ENCODE measurements around the gene CDADC1. TPM values are rescaled to one million over a fixed set of nuclear protein-coding genes. Genes with fewer than 3 reads are reported as not detected.

Gene CDADC1
- total RNA-seq, 6 experiments from 2014 or later, result 2.2 to 10.1 (median 5.4) TPM

DNA sequence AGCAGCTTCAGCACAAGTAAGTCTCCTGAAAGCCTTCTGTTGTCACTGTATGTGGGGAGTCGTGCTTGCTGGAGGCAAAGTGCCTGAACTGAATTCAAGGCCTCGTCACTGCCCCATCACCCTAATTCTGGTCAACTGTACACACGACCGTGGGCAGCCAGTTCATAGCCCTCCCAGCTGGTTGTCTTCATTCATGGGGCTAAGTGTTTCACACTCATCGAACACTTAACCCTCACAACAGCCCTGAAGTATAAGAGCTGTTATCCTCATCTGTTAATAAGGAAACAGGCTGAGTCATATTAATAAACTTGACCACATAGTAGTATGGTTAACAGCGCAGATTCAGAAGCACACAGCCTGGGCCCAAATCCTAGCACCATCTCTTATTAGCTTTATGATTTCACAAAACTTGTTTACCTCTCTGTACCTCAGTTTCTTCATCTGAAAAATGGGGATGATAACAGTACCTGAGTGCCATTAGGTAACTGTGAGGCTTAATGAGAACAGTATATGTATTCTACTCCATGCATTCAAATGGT lies 66.7 kb downstream of the CDADC1 start:
- no peaks in the 10 kb centered on the region for H3K36me3 ChIP-seq
- no peak overlapping the region for H3K4me3 ChIP-seq
- H3K27me3 ChIP-seq, result no peaks in the 10 kb centered on the region
- no peaks in the 10 kb centered on the region for H3K4me1 ChIP-seq
- no peak for ATAC-seq
- H3K27ac ChIP-seq, result peak overlapping the region in 1 of 3 donors; percentile 31
- no peak for DNase-seq
- no peaks in the 10 kb centered on the region for H3K9me3 ChIP-seq
- intact Hi-C loops (cut with DNase I), result no loop called here
- no peak for TF ChIP-seq POLR2A (IDR thresholded peaks at IDR 0.05)
- TF ChIP-seq, protein P1, sequence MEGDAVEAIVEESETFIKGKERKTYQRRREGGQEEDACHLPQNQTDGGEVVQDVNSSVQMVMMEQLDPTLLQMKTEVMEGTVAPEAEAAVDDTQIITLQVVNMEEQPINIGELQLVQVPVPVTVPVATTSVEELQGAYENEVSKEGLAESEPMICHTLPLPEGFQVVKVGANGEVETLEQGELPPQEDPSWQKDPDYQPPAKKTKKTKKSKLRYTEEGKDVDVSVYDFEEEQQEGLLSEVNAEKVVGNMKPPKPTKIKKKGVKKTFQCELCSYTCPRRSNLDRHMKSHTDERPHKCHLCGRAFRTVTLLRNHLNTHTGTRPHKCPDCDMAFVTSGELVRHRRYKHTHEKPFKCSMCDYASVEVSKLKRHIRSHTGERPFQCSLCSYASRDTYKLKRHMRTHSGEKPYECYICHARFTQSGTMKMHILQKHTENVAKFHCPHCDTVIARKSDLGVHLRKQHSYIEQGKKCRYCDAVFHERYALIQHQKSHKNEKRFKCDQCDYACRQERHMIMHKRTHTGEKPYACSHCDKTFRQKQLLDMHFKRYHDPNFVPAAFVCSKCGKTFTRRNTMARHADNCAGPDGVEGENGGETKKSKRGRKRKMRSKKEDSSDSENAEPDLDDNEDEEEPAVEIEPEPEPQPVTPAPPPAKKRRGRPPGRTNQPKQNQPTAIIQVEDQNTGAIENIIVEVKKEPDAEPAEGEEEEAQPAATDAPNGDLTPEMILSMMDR (IDR thresholded peaks at IDR 0.05), result no peak
- WGBS (ENCODE audit: insufficient coverage, low coverage, low lambda C conversion rate, missing lambda C conversion rate), result 76% methylated on average over 3 of the region's 6 CpGs

DNA sequence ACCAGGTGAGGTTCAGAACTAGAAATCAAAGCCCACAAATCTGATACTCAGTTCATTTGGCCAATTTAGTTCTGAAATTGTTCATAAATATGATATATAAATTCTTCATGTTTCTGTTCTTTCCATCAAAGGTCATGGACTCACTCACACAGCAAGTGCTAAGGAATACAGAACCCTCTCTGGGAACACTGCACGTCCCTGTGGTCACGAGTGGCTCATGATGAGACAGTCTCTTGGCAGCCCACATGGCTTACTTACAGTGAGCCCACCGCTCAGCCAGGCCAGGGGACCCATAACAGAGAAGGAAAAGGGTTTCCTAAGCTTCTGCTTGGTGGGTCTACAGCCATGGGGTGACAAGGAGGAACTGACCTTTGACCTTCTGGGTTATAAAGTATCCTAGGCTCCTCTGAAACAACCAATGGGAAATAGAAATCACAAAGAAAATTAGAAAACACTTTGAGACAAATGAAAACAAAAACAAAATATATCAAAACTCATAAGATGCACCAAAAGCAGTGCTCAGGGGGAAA lies 67.4 kb downstream of the CDADC1 start:
- Histone ChIP-seq H3K27ac (no peak overlapping the region), H3K4me1 (no peaks in the 10 kb centered on the region), H3K36me3 (no peaks in the 10 kb centered on the region), H3K4me3 (no peak overlapping the region), H3K9me3 (no peaks in the 10 kb centered on the region), H3K27me3 (no peaks in the 10 kb centered on the region)
- WGBS (ENCODE audit: insufficient coverage, low coverage, low lambda C conversion rate, missing lambda C conversion rate), result 83% methylated on average over 3 of the region's 3 CpGs
- no peak for TF ChIP-seq POLR2A (IDR thresholded peaks at IDR 0.05)
- TF ChIP-seq, protein P1 (IDR thresholded peaks at IDR 0.05), result no peak
- DNase-seq (no peak), ATAC-seq (no peak)
- intact Hi-C loops (cut with DNase I), result no loop called here

DNA sequence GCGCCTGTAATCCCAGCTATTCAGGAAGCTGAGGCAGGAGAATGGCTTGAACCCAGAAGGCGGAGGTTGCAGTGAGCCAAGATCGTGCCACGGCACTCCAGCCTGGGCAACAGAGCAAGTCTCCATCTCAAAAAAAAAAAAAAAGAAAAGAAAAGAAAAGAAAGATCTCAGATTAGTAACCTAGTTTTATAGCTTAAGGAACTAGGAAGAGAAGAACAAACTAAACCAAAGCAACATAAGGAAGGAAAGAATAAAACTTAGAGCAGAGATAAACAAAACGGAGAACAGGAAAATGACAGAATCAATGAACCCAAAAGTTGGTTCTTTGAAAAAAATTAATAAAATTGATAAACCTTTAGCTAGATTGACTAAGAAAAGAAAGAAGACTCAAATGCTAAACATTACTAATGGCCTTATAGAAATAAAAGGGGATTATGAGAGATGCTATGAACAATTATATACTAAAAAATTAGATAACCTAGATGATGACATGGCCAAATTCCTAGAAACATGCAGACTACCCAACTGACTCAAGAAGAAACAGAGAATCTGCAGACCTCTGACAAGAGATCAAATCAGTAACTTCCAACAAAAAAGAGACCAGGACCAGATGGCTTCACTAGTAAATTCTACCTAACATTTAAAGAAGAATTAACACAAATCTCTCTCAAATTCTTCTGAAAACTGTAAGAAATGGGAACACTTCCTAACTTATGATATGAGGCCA lies 68.2 kb downstream of the CDADC1 start:
- Histone ChIP-seq H3K27ac (no peak overlapping the region), H3K9me3 (no peaks in the 10 kb centered on the region), H3K27me3 (no peaks in the 10 kb centered on the region), H3K4me3 (no peak overlapping the region), H3K4me1 (no peaks in the 10 kb centered on the region), H3K36me3 (no peaks in the 10 kb centered on the region)
- intact Hi-C loops (cut with DNase I), result no loop called here
- no peak for DNase-seq
- WGBS (ENCODE audit: insufficient coverage, low coverage, low lambda C conversion rate, missing lambda C conversion rate), result 98% methylated on average over 4 of the region's 5 CpGs
- ATAC-seq, result no peak
- no peak for TF ChIP-seq POLR2A (IDR thresholded peaks at IDR 0.05)
- TF ChIP-seq, protein P1 (IDR thresholded peaks at IDR 0.05), result no peak

DNA sequence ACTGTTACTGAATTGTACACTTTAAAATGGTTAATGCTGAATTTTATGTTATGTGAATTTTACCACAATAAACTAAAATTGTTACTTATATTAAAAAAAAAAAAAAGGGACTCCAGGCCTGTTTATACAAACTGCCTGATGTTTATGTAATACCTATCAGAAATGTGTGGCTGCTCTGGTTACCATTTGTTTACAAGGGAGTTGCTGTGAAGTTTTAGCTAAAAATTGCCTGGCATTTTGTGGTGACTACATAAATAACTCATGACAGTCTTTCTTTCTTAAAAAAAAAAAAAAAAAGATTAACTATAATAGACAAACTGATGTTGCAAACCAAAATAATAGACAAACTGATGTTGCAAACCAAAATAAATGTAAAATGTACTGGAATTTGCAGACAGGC lies 71.8 kb downstream of the CDADC1 start:
- TF ChIP-seq POLR2A (IDR thresholded peaks at IDR 0.05), result no peak
- TF ChIP-seq, protein P1 (IDR thresholded peaks at IDR 0.05), result no peak
- ATAC-seq, result no peak

More for the DNA sequence above, 71.8 kb downstream of the CDADC1 start:
- H3K36me3 ChIP-seq, result no peaks in the 10 kb centered on the region
- H3K27ac ChIP-seq, result no peak overlapping the region
- DNase-seq, result no peak
- no peaks in the 10 kb centered on the region for H3K9me3 ChIP-seq
- H3K4me3 ChIP-seq, result no peak overlapping the region
- H3K27me3 ChIP-seq, result no peaks in the 10 kb centered on the region
- intact Hi-C loops (cut with DNase I), result no loop called here
- H3K4me1 ChIP-seq, result no peaks in the 10 kb centered on the region

Data from right lobe of liver (tissue), 6 donors.